ENCODE data around the gene OSGEP. TPM values are rescaled to one million over a fixed set of nuclear protein-coding genes. Genes with fewer than 3 reads are reported as not detected.
A peak's percentile ranks its signal among the peaks of the same experiment; 100 is the strongest.

Gene OSGEP
- total and polyA plus RNA-seq, 4 donors, result 35.5 to 54.1 (median 44.2) TPM

- Histone ChIP-seq H3K36me3 (ENCODE audit: control insufficient read depth in 4 of 4, insufficient read depth in 4 of 4, low read length in 4 of 4) (no peaks in the 10 kb centered on the region), H3K4me1 (ENCODE audit: control insufficient read depth in 5 of 5, insufficient read depth in 5 of 5, low read length in 5 of 5) (peaks cover 0 to 3% (median 0%) of the 10 kb centered on the region in 5 donors), H3K9ac (ENCODE audit: insufficient read depth in 1 of 2, low read length in 2 of 2) (no peak overlapping the region), H3K4me3 (no peak overlapping the region), H3K27me3 (ENCODE audit: control insufficient read depth in 3 of 3, insufficient read depth in 3 of 3, low read length in 2 of 3) (no peaks in the 10 kb centered on the region), H3K27ac (ENCODE audit: low read depth in 1 of 2, low read length in 1 of 2) (no peak overlapping the region), H3K9me3 (ENCODE audit: control insufficient read depth in 4 of 4, insufficient read depth in 3 of 4, low read length in 3 of 4) (no peaks in the 10 kb centered on the region)
- no peak for DNase-seq
- no peak for ATAC-seq (ENCODE audit: insufficient read depth, low FRiP score)
- TF ChIP-seq CTCF (IDR thresholded peaks at IDR 0.05; ENCODE audit: control extremely low read depth, extremely low read depth), result no peak
- WGBS, 2 donors, result 34 to 50% methylated on average over 6 of the region's 6 CpGs
Measured at GRCh38 chr14:20490563-20490962, 36.0 kb upstream of the OSGEP start.

GRCh38 chr14:20489093-20489994 is 34.7 kb upstream of the OSGEP start:
- no peak overlapping the region for H3K4me3 ChIP-seq
- H3K27me3 ChIP-seq (ENCODE audit: control insufficient read depth in 3 of 3, insufficient read depth in 3 of 3, low read length in 2 of 3), result no peaks in the 10 kb centered on the region
- ATAC-seq (ENCODE audit: insufficient read depth, low FRiP score) (no peak), DNase-seq (peak in 2 of 3 donors; percentile 9 to 11)
- H3K36me3 ChIP-seq (ENCODE audit: control insufficient read depth in 4 of 4, insufficient read depth in 4 of 4, low read length in 4 of 4), result no peaks in the 10 kb centered on the region
- TF ChIP-seq CTCF (IDR thresholded peaks at IDR 0.05; ENCODE audit: control extremely low read depth, extremely low read depth), result no peak
- H3K27ac ChIP-seq (ENCODE audit: low read depth in 1 of 2, low read length in 1 of 2), result peak overlapping the region in 1 of 2 donors; percentile 35
- WGBS, 2 donors, result 29 to 38% methylated on average over 6 of the region's 6 CpGs
- peaks cover 0 to 3% (median 0%) of the 10 kb centered on the region in 5 donors for H3K4me1 ChIP-seq (ENCODE audit: control insufficient read depth in 5 of 5, insufficient read depth in 5 of 5, low read length in 5 of 5)
- H3K9ac ChIP-seq (ENCODE audit: insufficient read depth in 1 of 2, low read length in 2 of 2), result no peak overlapping the region
- no peaks in the 10 kb centered on the region for H3K9me3 ChIP-seq (ENCODE audit: control insufficient read depth in 4 of 4, insufficient read depth in 3 of 4, low read length in 3 of 4)

- Histone ChIP-seq H3K27ac (ENCODE audit: low read depth in 1 of 2, low read length in 1 of 2) (no peak overlapping the region), H3K9ac (ENCODE audit: insufficient read depth in 1 of 2, low read length in 2 of 2) (no peak overlapping the region), H3K27me3 (ENCODE audit: control insufficient read depth in 3 of 3, insufficient read depth in 3 of 3, low read length in 2 of 3) (no peaks in the 10 kb centered on the region), H3K4me3 (no peak overlapping the region), H3K4me1 (ENCODE audit: control insufficient read depth in 5 of 5, insufficient read depth in 5 of 5, low read length in 5 of 5) (peaks cover 0 to 6% (median 0%) of the 10 kb centered on the region in 5 donors), H3K9me3 (ENCODE audit: control insufficient read depth in 4 of 4, insufficient read depth in 3 of 4, low read length in 3 of 4) (no peaks in the 10 kb centered on the region), H3K36me3 (ENCODE audit: control insufficient read depth in 4 of 4, insufficient read depth in 4 of 4, low read length in 4 of 4) (no peaks in the 10 kb centered on the region)
- TF ChIP-seq CTCF (IDR thresholded peaks at IDR 0.05; ENCODE audit: control extremely low read depth, extremely low read depth), result no peak
- no peak for ATAC-seq (ENCODE audit: insufficient read depth, low FRiP score)
- DNase-seq, result no peak
Measured at GRCh38 chr14:20487396-20487725, 32.7 kb upstream of the OSGEP start.

All from lung (tissue), 12 donors.